CD4-positive, alpha-beta T cell (primary cell): ENCODE measurements around the gene LIN37. TPM values are rescaled to one million over a fixed set of nuclear protein-coding genes. Genes with fewer than 3 reads are reported as not detected.
"Not testable (repeated sequence)": the region's sequence is repeated elsewhere in the genome, so short reads cannot be mapped to it uniquely, and the experiment has no call there.

Experiments
- ATAC-seq: fragments of 200-7000 bp; cut with Tn5 transposase; one replicate; pipeline ENCODE4 v1.10.0; 2022; ENCODE audit warnings: mild to moderate bottlenecking; ENCODE audit not compliant: poor library complexity
- CTCF ChIA-PET: fragments of 350-600 bp; sonication (Branson Sonifier 250); formaldehyde crosslinking; loops from one replicate; lab custom pipeline; 2021; ENCODE audit warnings: antibody characterized with exemption, inconsistent platforms; lab: Charles Lee
- POLR2A ChIA-PET: fragments of 350-600 bp; sonication (Branson Sonifier 250); formaldehyde crosslinking; loops from one replicate; lab custom pipeline; 2021; ENCODE audit warnings: antibody characterized with exemption, inconsistent platforms; lab: Charles Lee
- DNase-seq, 14 experiments: peaks; one replicate each; pipeline ENCODE4 v3.0.0-alpha.2; 2013 to 2020; ENCODE audit warnings: mixed read lengths in 2 of 14
- H3K27ac ChIP-seq, 2 donors: one replicate each; pipeline versions ENCODE4 v1.5.1 to v1.7.0; 2013; ENCODE audit warnings: low read length in 2 of 2, low read depth in 1 of 2, mild to moderate bottlenecking in 1 of 2
- H3K27me3 ChIP-seq, 2 experiments: 1 replicate in 1 of 2; 2 replicates in 1 of 2; pipeline versions ENCODE4 v1.6.1 to v1.7.0; 2013; ENCODE audit warnings: low read length in 2 of 2, control low read depth in 1 of 2, mild to moderate bottlenecking in 1 of 2, moderate library complexity in 1 of 2; ENCODE audit not compliant: insufficient read depth in 2 of 2, control insufficient read depth in 1 of 2
- H3K36me3 ChIP-seq: one replicate; pipeline ENCODE4 v1.6.1; 2013; ENCODE audit warnings: low read length, control low read depth; ENCODE audit not compliant: insufficient read depth
- H3K4me1 ChIP-seq: one replicate; pipeline ENCODE4 v1.6.1; 2013; ENCODE audit warnings: low read length, control low read depth; ENCODE audit not compliant: insufficient read depth
- H3K4me3 ChIP-seq: one replicate; pipeline ENCODE4 v1.5.1; 2013; ENCODE audit warnings: mild to moderate bottlenecking, low read length, moderate library complexity
- H3K9me3 ChIP-seq, 2 experiments: 1 replicate in 1 of 2; 2 replicates in 1 of 2; pipeline versions ENCODE4 v1.6.1 to v1.7.0; 2013; ENCODE audit warnings: low read length in 2 of 2, mild to moderate bottlenecking in 2 of 2, control low read depth in 1 of 2, moderate library complexity in 1 of 2; ENCODE audit not compliant: control insufficient read depth in 1 of 2, insufficient read depth in 1 of 2
- H3K27ac Mint-ChIP-seq: one replicate; pipeline ENCODE4 v1.8.0; 2020; ENCODE audit warnings: mixed read lengths
- H3K27me3 Mint-ChIP-seq: one replicate; pipeline ENCODE4 v1.8.0; 2021; ENCODE audit warnings: mixed read lengths
- H3K36me3 Mint-ChIP-seq: one replicate; pipeline ENCODE4 v1.8.0; 2021; ENCODE audit warnings: low read depth, mixed read lengths
- H3K4me1 Mint-ChIP-seq: one replicate; pipeline ENCODE4 v1.8.0; 2021; ENCODE audit warnings: low read depth, mixed read lengths
- H3K4me3 Mint-ChIP-seq: one replicate; pipeline ENCODE4 v1.8.0; 2020; ENCODE audit warnings: mild to moderate bottlenecking, mixed read lengths
- H3K9me3 Mint-ChIP-seq: one replicate; pipeline ENCODE4 v1.8.0; 2020; ENCODE audit warnings: mixed read lengths
- CTCF ChIP-seq: fragments of 200-600 bp; IDR thresholded peaks from one replicate; pipeline ENCODE4 v1.8.0; 2022; ENCODE audit warnings: antibody characterized with exemption, mild to moderate bottlenecking
- intact Hi-C, 2 experiments: fragments of 100-400 bp; cut with DNase I in 1 of 2; cut with micrococcal nuclease in 1 of 2; formaldehyde crosslinking; loops; one replicate each; pipeline versions ENCODE4 v1.15.1 to v1.9.0; 2023 to 2025; cut with DNase I, micrococcal nuclease
- total RNA-seq, 174 experiments: library from RNA in 2 of 174; stranded (reverse) in 2 of 174; gene quantifications; one replicate each; pipeline ENCODE4 v1.2.3 and lab custom pipeline; 2021 to 2026

LIN37 gene
- total RNA-seq, 2 experiments from 2014 or later: 4.8 to 6.0 TPM

GRCh38 chr19:35722897-35723296 is 25.5 kb upstream of the LIN37 start:
- H3K4me3 ChIP-seq: no peak overlapping the region
- no peak for DNase-seq
- H3K36me3 ChIP-seq: peaks cover 80% of the 10 kb centered on the region
- H3K4me1 ChIP-seq: peaks cover 18% of the 10 kb centered on the region
- H3K27ac Mint-ChIP-seq: no peak overlapping the region
- no peaks in the 10 kb centered on the region for H3K27me3 ChIP-seq
- H3K4me3 Mint-ChIP-seq: no peak overlapping the region
- H3K36me3 Mint-ChIP-seq: peaks cover 79% of the 10 kb centered on the region
- ATAC-seq: no peak
- ChIA-PET CTCF (no interaction called here), POLR2A (no interaction called here)
- intact Hi-C loops: no loop called here
- H3K27me3 Mint-ChIP-seq: no peaks in the 10 kb centered on the region
- TF ChIP-seq CTCF: no peak
- H3K9me3 ChIP-seq: no peaks in the 10 kb centered on the region
- H3K9me3 Mint-ChIP-seq: no peaks in the 10 kb centered on the region
- peaks cover 22% of the 10 kb centered on the region for H3K4me1 Mint-ChIP-seq
- H3K27ac ChIP-seq: no peak overlapping the region

- peaks cover 87% of the 10 kb centered on the region for H3K36me3 Mint-ChIP-seq
Measured at GRCh38 chr19:35723671-35724070, 24.7 kb upstream of the LIN37 start.

GRCh38 chr19:35724132-35724531 is 24.2 kb upstream of the LIN37 start:
- Mint-ChIP-seq H3K36me3 (peaks cover 90% of the 10 kb centered on the region), H3K4me1 (peaks cover 15% of the 10 kb centered on the region)
- peaks cover 93% of the 10 kb centered on the region for H3K36me3 ChIP-seq
- H3K4me1 ChIP-seq, H3K9me3 ChIP-seq, H3K4me3 Mint-ChIP-seq, CTCF ChIA-PET, ATAC-seq, H3K27me3 Mint-ChIP-seq, H3K27ac Mint-ChIP-seq, intact Hi-C loops, H3K9me3 Mint-ChIP-seq, DNase-seq, H3K4me3 ChIP-seq, H3K27ac ChIP-seq, H3K27me3 ChIP-seq, POLR2A ChIA-PET: not testable (repeated sequence)

More at GRCh38 chr19:35723671-35724070, 24.7 kb upstream of the LIN37 start:
- Mint-ChIP-seq H3K4me3 (no peak overlapping the region), H3K27me3 (no peaks in the 10 kb centered on the region), H3K4me1 (peaks cover 20% of the 10 kb centered on the region), H3K27ac (no peak overlapping the region), H3K9me3 (no peaks in the 10 kb centered on the region)
- ChIA-PET POLR2A (no interaction called here), CTCF (no interaction called here)
- Histone ChIP-seq H3K27me3 (no peaks in the 10 kb centered on the region), H3K36me3 (peaks cover 88% of the 10 kb centered on the region), H3K4me1 (peaks cover 13% of the 10 kb centered on the region), H3K4me3 (no peak overlapping the region), H3K9me3 (no peaks in the 10 kb centered on the region), H3K27ac (no peak overlapping the region)
- TF ChIP-seq CTCF: no peak
- intact Hi-C loops: no loop called here
- no peak for DNase-seq
- ATAC-seq: no peak

- POLR2A ChIA-PET: no interaction called here
- H3K27ac Mint-ChIP-seq: no peak overlapping the region
- no peaks in the 10 kb centered on the region for H3K9me3 Mint-ChIP-seq
- H3K4me1 Mint-ChIP-seq: peaks cover 11% of the 10 kb centered on the region
- peaks cover 90% of the 10 kb centered on the region for H3K36me3 Mint-ChIP-seq
- no peak for DNase-seq
- ATAC-seq: no peak
- intact Hi-C loops: no loop called here
- Histone ChIP-seq H3K27me3 (no peaks in the 10 kb centered on the region), H3K9me3 (no peaks in the 10 kb centered on the region), H3K4me1 (peaks cover 5% of the 10 kb centered on the region), H3K4me3 (no peak overlapping the region), H3K27ac (no peak overlapping the region), H3K36me3 (peaks cover 96% of the 10 kb centered on the region)
- TF ChIP-seq CTCF: no peak
- CTCF ChIA-PET: no interaction called here
- no peak overlapping the region for H3K4me3 Mint-ChIP-seq
- H3K27me3 Mint-ChIP-seq: no peaks in the 10 kb centered on the region
Measured at GRCh38 chr19:35724560-35724959, 23.8 kb upstream of the LIN37 start.
